ENCODE measurements around the gene PRTN3.
"Not testable (repeated sequence)": the region's sequence is repeated elsewhere in the genome, so short reads cannot be mapped to it uniquely, and the experiment has no call there.

The PRTN3 gene

GRCh38 chr19:835210-835810, 5.5 kb upstream of the PRTN3 start:
- no peak for DNase-seq
- in situ Hi-C loops (cut with MboI; ENCODE audit: low pct_unique_long_range_greater_than_20kb, low sequenced_read_pairs): no loop called here

GRCh38 chr19:842802-843179, 2.0 kb downstream of the PRTN3 start:
- in situ Hi-C loops (cut with MboI; ENCODE audit: low pct_unique_long_range_greater_than_20kb, low sequenced_read_pairs); DNase-seq: not testable (repeated sequence)

DNA sequence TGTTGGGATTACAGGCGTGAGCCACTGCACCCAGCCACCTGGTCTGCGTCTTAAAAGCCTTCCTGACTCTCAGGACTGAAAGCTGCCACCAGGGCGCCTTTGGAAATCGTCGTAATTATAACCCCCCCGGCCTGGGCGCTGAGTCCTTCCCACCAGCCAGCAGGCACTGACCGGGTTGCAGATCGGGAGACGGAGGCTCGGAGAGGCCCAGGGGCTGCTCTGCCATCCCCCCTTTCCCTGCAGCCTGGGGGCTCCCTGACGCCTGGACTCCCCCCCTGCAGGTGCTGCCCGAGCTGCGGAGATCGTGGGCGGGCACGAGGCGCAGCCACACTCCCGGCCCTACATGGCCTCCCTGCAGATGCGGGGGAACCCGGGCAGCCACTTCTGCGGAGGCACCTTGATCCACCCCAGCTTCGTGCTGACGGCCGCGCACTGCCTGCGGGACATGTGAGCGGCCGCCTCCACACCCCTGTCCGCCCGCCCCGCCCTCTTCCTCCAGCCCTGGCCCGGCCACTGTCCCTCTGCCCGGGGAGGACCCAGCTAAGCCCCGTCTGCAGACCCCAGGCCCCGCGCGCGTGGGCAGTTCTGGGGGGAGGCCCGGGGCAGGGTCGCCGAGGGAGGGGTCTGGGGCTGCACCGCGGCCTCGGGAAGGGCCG, 2.5 kb downstream of the PRTN3 start:
- DNase-seq: no peak
- in situ Hi-C loops (cut with MboI; ENCODE audit: low pct_unique_long_range_greater_than_20kb, low sequenced_read_pairs): no loop called here

- in situ Hi-C loops (cut with MboI; ENCODE audit: low pct_unique_long_range_greater_than_20kb, low sequenced_read_pairs): no loop called here
- DNase-seq: no peak
Measured at GRCh38 chr19:843836-844545, 3.2 kb downstream of the PRTN3 start.

DNA sequence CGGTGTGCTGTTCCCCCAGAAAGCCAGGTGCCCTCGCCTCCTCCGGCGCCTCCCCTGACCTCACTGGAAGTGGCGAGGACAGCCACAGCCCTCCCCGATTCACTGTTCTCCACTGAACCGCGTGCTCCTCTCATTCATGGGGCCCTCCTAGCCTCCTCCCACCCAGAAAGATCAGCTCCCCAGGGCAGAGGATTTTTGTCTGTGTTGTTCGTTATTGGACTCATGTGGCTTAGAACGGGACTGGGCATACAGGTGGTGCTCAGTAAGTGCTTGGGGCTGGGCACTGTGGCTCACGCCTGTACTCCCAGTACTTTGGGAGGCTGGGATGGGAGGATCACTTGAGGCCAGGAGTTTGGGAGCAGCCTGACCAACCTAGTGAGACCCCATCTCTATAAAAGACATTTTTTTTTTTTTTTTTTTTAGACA, 3.8 kb downstream of the PRTN3 start:
- no peak for DNase-seq
- in situ Hi-C loops (cut with MboI; ENCODE audit: low pct_unique_long_range_greater_than_20kb, low sequenced_read_pairs): no loop called here

- in situ Hi-C loops (cut with MboI; ENCODE audit: low pct_unique_long_range_greater_than_20kb, low sequenced_read_pairs): no loop called here
Measured at GRCh38 chr19:845707-846521, 5.1 kb downstream of the PRTN3 start.

DNA sequence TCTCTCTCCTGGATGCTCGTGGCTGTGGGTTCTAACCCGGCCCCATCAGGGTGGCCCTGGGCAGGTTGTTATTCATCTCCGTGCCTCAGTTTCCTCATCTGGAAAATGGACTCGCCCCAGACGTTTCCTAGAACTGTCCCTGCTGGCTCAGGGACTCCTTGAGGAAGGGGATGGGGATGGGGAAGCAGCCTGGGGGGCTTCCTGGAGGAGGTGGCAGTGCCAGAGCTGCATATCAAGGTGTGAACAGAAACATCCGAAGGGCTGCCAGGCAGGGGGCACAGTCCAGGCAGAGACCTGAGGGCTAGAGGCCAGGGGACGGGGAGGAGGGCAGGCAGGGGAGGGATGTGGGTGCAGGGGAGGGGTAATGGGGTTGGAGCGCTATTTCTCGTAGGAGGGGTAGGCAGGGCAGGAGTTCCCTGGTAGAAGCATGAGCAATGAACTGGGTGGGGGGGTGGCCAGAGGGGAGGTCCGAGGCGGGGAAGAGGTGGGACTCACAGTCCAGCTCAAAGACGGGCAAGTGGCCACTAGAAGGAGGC, 7.7 kb downstream of the PRTN3 start:
- DNase-seq: no peak
- in situ Hi-C loops (cut with MboI; ENCODE audit: low pct_unique_long_range_greater_than_20kb, low sequenced_read_pairs): no loop called here

More at GRCh38 chr19:845707-846521, 5.1 kb downstream of the PRTN3 start:
- no peak for DNase-seq

- in situ Hi-C loops (cut with MboI; ENCODE audit: low pct_unique_long_range_greater_than_20kb, low sequenced_read_pairs); DNase-seq: not testable (repeated sequence)
Measured at GRCh38 chr19:849195-849594, 8.4 kb downstream of the PRTN3 start.

GRCh38 chr19:850221-850978, 9.6 kb downstream of the PRTN3 start:
- DNase-seq: peak; percentile 71
- in situ Hi-C loops (cut with MboI; ENCODE audit: low pct_unique_long_range_greater_than_20kb, low sequenced_read_pairs): no loop called here

GRCh38 chr19:850979-851335, 10.2 kb downstream of the PRTN3 start:
- in situ Hi-C loops (cut with MboI; ENCODE audit: low pct_unique_long_range_greater_than_20kb, low sequenced_read_pairs): no loop called here

DNA sequence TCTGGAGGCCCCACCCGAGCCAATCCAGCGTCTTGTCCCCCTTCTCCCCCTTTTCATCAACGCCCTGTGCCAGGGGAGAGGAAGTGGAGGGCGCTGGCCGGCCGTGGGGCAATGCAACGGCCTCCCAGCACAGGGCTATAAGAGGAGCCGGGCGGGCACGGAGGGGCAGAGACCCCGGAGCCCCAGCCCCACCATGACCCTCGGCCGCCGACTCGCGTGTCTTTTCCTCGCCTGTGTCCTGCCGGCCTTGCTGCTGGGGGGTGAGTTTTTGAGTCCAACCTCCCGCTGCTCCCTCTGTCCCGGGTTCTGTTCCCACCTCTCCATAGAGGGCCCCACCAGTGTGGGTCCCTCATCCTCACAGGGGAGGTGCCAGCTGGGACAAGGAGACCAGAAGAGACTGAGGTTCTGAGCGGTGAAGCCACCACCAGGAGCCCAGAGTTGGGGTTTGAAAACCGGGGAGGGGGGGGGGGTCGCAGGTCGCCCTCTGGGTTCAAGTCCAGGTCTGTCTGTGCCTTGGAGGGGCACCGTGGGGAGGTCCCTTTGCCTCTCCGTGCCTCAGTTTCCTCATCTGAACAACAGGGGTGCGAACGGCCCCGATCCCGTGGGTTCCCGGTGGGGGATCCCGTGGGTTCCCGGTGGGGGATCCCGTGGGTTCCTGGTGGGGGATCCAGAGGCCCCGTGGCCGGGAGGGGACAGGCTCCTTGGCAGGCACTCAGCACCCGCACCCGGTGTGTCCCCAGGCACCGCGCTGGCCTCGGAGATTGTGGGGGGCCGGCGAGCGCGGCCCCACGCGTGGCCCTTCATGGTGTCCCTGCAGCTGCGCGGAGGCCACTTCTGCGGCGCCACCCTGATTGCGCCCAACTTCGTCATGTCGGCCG, 11.6 kb downstream of the PRTN3 start, which contains the start of gene ELANE:
Gene ELANE (plus strand): TSS at position 168 of the 878 bp plus-strand sequence. CDS start 26 bp downstream, at position 194.
- in situ Hi-C loops (cut with MboI; ENCODE audit: low pct_unique_long_range_greater_than_20kb, low sequenced_read_pairs): no loop called here
- no peak for DNase-seq

More at GRCh38 chr19:850979-851335, 10.2 kb downstream of the PRTN3 start:
- no peak for DNase-seq

DNA sequence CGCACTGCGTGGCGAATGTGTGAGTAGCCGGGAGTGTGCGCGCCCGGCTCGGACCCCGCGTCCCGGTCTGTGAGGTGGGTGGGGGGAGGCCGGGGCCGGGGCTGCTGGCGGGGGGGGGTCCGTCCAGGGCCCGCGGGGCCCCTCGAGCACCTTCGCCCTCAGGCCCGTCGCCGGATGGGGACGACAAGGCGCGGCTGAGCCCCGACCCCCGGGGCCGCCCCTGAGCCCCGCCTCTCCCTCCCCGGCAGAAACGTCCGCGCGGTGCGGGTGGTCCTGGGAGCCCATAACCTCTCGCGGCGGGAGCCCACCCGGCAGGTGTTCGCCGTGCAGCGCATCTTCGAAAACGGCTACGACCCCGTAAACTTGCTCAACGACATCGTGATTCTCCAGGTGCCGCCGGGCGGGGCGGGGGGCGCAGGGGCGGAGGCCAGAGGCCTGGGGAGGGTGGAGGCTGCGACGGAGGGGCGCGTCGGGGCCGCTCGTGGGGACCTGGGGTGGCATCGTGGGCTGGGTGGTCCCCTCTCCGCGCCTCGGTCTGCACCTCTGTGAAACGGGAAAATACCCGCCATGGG, 12.3 kb downstream of the PRTN3 start:
- DNase-seq: no peak
- in situ Hi-C loops (cut with MboI; ENCODE audit: low pct_unique_long_range_greater_than_20kb, low sequenced_read_pairs): no loop called here

GRCh38 chr19:853614-854220, 12.9 kb downstream of the PRTN3 start:
- in situ Hi-C loops (cut with MboI; ENCODE audit: low pct_unique_long_range_greater_than_20kb, low sequenced_read_pairs); DNase-seq: not testable (repeated sequence)

DNA sequence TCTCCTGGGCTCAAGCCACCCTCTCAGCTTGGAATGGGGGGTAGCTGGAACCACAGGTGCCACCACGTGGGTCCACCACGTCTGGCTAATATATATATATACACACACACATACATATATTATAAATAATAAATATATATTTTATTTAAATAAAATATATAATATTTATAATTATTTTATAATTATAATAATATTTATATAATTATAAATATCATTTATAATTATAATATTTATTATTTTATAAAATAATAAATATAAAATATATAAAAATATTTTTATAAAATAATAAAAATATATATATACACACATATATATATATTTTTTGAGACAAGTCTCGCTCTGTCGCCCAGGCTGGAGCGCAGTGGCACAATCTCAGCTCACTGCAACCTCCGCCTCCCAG, 13.8 kb downstream of the PRTN3 start:
- in situ Hi-C loops (cut with MboI; ENCODE audit: low pct_unique_long_range_greater_than_20kb, low sequenced_read_pairs): no loop called here
- DNase-seq: no peak

- no peak for DNase-seq
- in situ Hi-C loops (cut with MboI; ENCODE audit: low pct_unique_long_range_greater_than_20kb, low sequenced_read_pairs): no loop called here
Measured at GRCh38 chr19:855142-855541, 14.3 kb downstream of the PRTN3 start.

GRCh38 chr19:855566-856120, 14.8 kb downstream of the PRTN3 start:
- no peak for DNase-seq
- in situ Hi-C loops (cut with MboI; ENCODE audit: low pct_unique_long_range_greater_than_20kb, low sequenced_read_pairs): no loop called here

DNA sequence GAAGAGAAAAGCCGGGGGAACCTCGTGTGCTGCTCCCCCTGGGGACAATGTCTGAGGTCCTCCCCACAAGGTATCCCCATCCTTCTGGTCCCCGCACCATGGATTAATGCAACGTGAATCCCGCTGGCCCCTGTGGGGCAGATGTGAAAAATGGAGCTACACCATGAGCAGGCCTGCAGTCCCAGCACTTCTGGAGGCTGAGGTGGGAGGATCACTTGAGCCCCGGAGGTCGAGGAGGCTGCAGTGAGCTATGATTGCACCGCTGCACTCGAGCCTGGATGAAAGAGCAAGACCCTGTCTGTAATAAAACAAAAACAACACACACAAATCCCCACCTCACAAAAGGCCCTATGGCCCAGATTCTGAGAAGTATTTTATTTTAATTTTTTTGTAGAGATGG, 17.5 kb downstream of the PRTN3 start:
- in situ Hi-C loops (cut with MboI; ENCODE audit: low pct_unique_long_range_greater_than_20kb, low sequenced_read_pairs): no loop called here
- DNase-seq: no peak
